ENCODE measurements around the gene TPST2.

Gene TPST2

GRCh38 chr22:26542831-26543230, 47.1 kb downstream of the TPST2 start:
- no peak for TF ChIP-seq TAF1 (IDR thresholded peaks at IDR 0.05; ENCODE audit: borderline replicate concordance, insufficient read depth, low read length)
- no peak for TF ChIP-seq SIN3A (IDR thresholded peaks at IDR 0.05; ENCODE audit: borderline replicate concordance, insufficient read depth, low read length)

GRCh38 chr22:26541167-26541819, 48.6 kb downstream of the TPST2 start:
- no peak for TF ChIP-seq POLR2AphosphoS5 (IDR thresholded peaks at IDR 0.05; ENCODE audit: low read depth, low read length)
- no peak for TF ChIP-seq FOXP2 (optimal IDR thresholded peaks at IDR 0.05; ENCODE audit: borderline replicate concordance, extremely low read depth, extremely low read length, insufficient read depth)
- TF ChIP-seq REST (IDR thresholded peaks at IDR 0.05; ENCODE audit: insufficient read depth in 1 of 2, low read depth in 2 of 2, low read length in 2 of 2) = no peak
- no peak for TF ChIP-seq SIN3A (IDR thresholded peaks at IDR 0.05; ENCODE audit: borderline replicate concordance, insufficient read depth, low read length)
- TF ChIP-seq TAF1 (IDR thresholded peaks at IDR 0.05; ENCODE audit: borderline replicate concordance, insufficient read depth, low read length) = no peak

- no peak for TF ChIP-seq TAF1 (IDR thresholded peaks at IDR 0.05; ENCODE audit: borderline replicate concordance, insufficient read depth, low read length)
- no peak for TF ChIP-seq FOXP2 (optimal IDR thresholded peaks at IDR 0.05; ENCODE audit: borderline replicate concordance, extremely low read depth, extremely low read length, insufficient read depth)
- TF ChIP-seq SIN3A (IDR thresholded peaks at IDR 0.05; ENCODE audit: borderline replicate concordance, insufficient read depth, low read length) = no peak
- TF ChIP-seq POLR2AphosphoS5 (IDR thresholded peaks at IDR 0.05; ENCODE audit: low read depth, low read length) = no peak
- TF ChIP-seq REST (IDR thresholded peaks at IDR 0.05; ENCODE audit: insufficient read depth in 1 of 2, low read depth in 2 of 2, low read length in 2 of 2) = no peak
These were observed 49.8 kb downstream of the TPST2 start for GRCh38 chr22:26540119-26540518.

GRCh38 chr22:26536762-26537134, 53.2 kb downstream of the TPST2 start:
- TF ChIP-seq POLR2AphosphoS5 (IDR thresholded peaks at IDR 0.05; ENCODE audit: low read depth, low read length) = no peak
- no peak for TF ChIP-seq SIN3A (IDR thresholded peaks at IDR 0.05; ENCODE audit: borderline replicate concordance, insufficient read depth, low read length)
- TF ChIP-seq FOXP2 (optimal IDR thresholded peaks at IDR 0.05; ENCODE audit: borderline replicate concordance, extremely low read depth, extremely low read length, insufficient read depth) = no peak
- no peak for TF ChIP-seq REST (IDR thresholded peaks at IDR 0.05; ENCODE audit: insufficient read depth in 1 of 2, low read depth in 2 of 2, low read length in 2 of 2)
- TF ChIP-seq TAF1 (IDR thresholded peaks at IDR 0.05; ENCODE audit: borderline replicate concordance, insufficient read depth, low read length) = no peak

- TF ChIP-seq FOXP2 (optimal IDR thresholded peaks at IDR 0.05; ENCODE audit: borderline replicate concordance, extremely low read depth, extremely low read length, insufficient read depth) (no peak), POLR2AphosphoS5 (IDR thresholded peaks at IDR 0.05; ENCODE audit: low read depth, low read length) (no peak), SIN3A (IDR thresholded peaks at IDR 0.05; ENCODE audit: borderline replicate concordance, insufficient read depth, low read length) (no peak), REST (IDR thresholded peaks at IDR 0.05; ENCODE audit: insufficient read depth in 1 of 2, low read depth in 2 of 2, low read length in 2 of 2) (no peak), TAF1 (IDR thresholded peaks at IDR 0.05; ENCODE audit: borderline replicate concordance, insufficient read depth, low read length) (no peak)
These were observed 53.7 kb downstream of the TPST2 start for GRCh38 chr22:26536056-26536761.

All from PFSK-1 (cell line).